Measurements from ENCODE around the gene TSPYL1. TPM values are rescaled to one million over a fixed set of nuclear protein-coding genes. Genes with fewer than 3 reads are reported as not detected.

The TSPYL1 gene
- total and polyA plus RNA-seq, 4 donors = 25.1 to 39.8 (median 30.2) TPM

- no peak for TF ChIP-seq EGR1 (IDR thresholded peaks at IDR 0.05; ENCODE audit: low read depth in 2 of 2)
- no peak for TF ChIP-seq YY1 (IDR thresholded peaks at IDR 0.05)
- TF ChIP-seq REST (IDR thresholded peaks at IDR 0.05) = no peak
- no peak for TF ChIP-seq TAF1 (conservative IDR thresholded peaks at IDR 0.05)
- TF ChIP-seq HNF4G (IDR thresholded peaks at IDR 0.05) = no peak
- TF ChIP-seq ZBTB33 (IDR thresholded peaks at IDR 0.05) = no peak
- no peak for TF ChIP-seq MAX (IDR thresholded peaks at IDR 0.05)
- TF ChIP-seq RXRA (IDR thresholded peaks at IDR 0.05) = no peak
- no peak for TF ChIP-seq CTCF (IDR thresholded peaks at IDR 0.05; ENCODE audit: low read depth, low read length, missing input control)
- no peak for TF ChIP-seq JUND (IDR thresholded peaks at IDR 0.05)
- TF ChIP-seq NR2F2 (IDR thresholded peaks at IDR 0.05) = no peak
- DNase-seq (ENCODE audit: low spot score) = no peak
- Histone ChIP-seq H3K9ac (ENCODE audit: low read depth in 1 of 2, low read length in 2 of 2) (no peak overlapping the region), H3K27me3 (ENCODE audit: control insufficient read depth in 4 of 4, insufficient read depth in 4 of 4, low read length in 3 of 4) (no peaks in the 10 kb centered on the region), H3K9me3 (ENCODE audit: control insufficient read depth in 4 of 4, low read length in 3 of 4) (no peaks in the 10 kb centered on the region), H3K36me3 (ENCODE audit: control insufficient read depth in 4 of 4, insufficient read depth in 3 of 4, low read depth in 1 of 4, low read length in 3 of 4) (no peaks in the 10 kb centered on the region), H3K4me1 (ENCODE audit: control insufficient read depth in 4 of 4, insufficient read depth in 4 of 4, low read length in 3 of 4) (no peaks in the 10 kb centered on the region), H3K4me3 (ENCODE audit: low read depth in 1 of 3, low read length in 3 of 3) (no peak overlapping the region), H3K27ac (ENCODE audit: low read depth in 1 of 2, low read length in 2 of 2) (no peak overlapping the region)
- 91% methylated on average over 1 of the region's 1 CpG for WGBS
Measured at GRCh38 chr6:116292553-116292952, 12.8 kb upstream of the TSPYL1 start.

DNA sequence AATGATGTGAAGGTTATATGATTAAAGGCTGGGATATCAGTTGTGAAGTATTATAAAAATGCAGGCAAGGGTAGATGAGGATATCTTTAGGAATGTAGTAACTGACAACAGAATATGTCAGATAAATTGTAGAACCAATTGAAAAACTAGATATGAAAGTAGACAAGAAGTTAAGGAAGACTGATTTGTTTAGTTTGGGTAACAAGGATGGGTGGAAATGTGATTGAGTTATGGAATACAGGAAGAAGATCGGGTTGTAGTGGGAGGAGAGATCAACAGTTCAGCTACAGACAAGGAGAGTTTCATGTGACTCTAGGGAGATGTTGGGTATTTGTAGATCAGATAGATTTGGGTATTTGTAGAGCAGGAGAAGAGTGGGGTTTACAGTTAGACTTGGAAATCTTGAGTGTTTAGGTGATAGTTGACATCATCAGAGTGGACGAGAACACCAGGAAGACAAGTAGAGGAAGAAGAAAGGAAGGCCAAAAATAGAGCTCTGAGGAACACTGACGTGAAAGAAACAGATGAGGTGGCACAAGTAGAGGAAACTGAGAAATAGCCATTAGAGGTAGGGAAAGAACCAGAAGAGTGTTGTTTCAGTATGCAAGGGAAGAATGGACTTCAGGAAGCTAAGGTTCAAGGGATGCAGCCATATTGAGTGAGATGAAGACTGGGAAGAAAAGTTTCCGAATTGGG lies 12.1 kb upstream of the TSPYL1 start:
- no peaks in the 10 kb centered on the region for H3K27me3 ChIP-seq (ENCODE audit: control insufficient read depth in 4 of 4, insufficient read depth in 4 of 4, low read length in 3 of 4)
- 83% methylated on average over 4 of the region's 4 CpGs for WGBS
- no peak overlapping the region for H3K4me3 ChIP-seq (ENCODE audit: low read depth in 1 of 3, low read length in 3 of 3)
- H3K9me3 ChIP-seq (ENCODE audit: control insufficient read depth in 4 of 4, low read length in 3 of 4) = no peaks in the 10 kb centered on the region
- no peak overlapping the region for H3K27ac ChIP-seq (ENCODE audit: low read depth in 1 of 2, low read length in 2 of 2)
- H3K4me1 ChIP-seq (ENCODE audit: control insufficient read depth in 4 of 4, insufficient read depth in 4 of 4, low read length in 3 of 4) = no peaks in the 10 kb centered on the region
- no peaks in the 10 kb centered on the region for H3K36me3 ChIP-seq (ENCODE audit: control insufficient read depth in 4 of 4, insufficient read depth in 3 of 4, low read depth in 1 of 4, low read length in 3 of 4)
- no peak overlapping the region for H3K9ac ChIP-seq (ENCODE audit: low read depth in 1 of 2, low read length in 2 of 2)
- no peak for DNase-seq (ENCODE audit: low spot score)
- no peak for TF ChIP-seq REST (IDR thresholded peaks at IDR 0.05)
- no peak for TF ChIP-seq ATF3 (IDR thresholded peaks at IDR 0.05)
- no peak for TF ChIP-seq TAF1 (conservative IDR thresholded peaks at IDR 0.05)
- TF ChIP-seq RAD21 (IDR thresholded peaks at IDR 0.05) = no peak
- TF ChIP-seq NR2F2 (IDR thresholded peaks at IDR 0.05) = no peak
- no peak for TF ChIP-seq CTCF (IDR thresholded peaks at IDR 0.05; ENCODE audit: low read depth, low read length, missing input control)
- TF ChIP-seq GABPA (IDR thresholded peaks at IDR 0.05 in 1 of 2, conservative IDR thresholded peaks at IDR 0.05 in 1 of 2) = no peak
- TF ChIP-seq JUND (IDR thresholded peaks at IDR 0.05) = no peak
- TF ChIP-seq EGR1 (IDR thresholded peaks at IDR 0.05; ENCODE audit: low read depth in 2 of 2) = no peak
- TF ChIP-seq YY1 (IDR thresholded peaks at IDR 0.05) = no peak
- no peak for TF ChIP-seq HNF4G (IDR thresholded peaks at IDR 0.05)
- no peak for TF ChIP-seq FOXA2 (IDR thresholded peaks at IDR 0.05)

Data from liver (tissue), 9 donors.